Activated naive CD8-positive, alpha-beta T cell treated with anti-CD3 and anti-CD28 coated beads, Interleukin-2, amount 50 U/mL, for 24 hours (primary cell): ENCODE measurements around the gene MYRIP.
"Not testable (repeated sequence)": the region's sequence is repeated elsewhere in the genome, so short reads cannot be mapped to it uniquely, and the experiment has no call there.

Experiments
- ATAC-seq: fragments of 150-1000 bp; cut with Tn5 transposase; one replicate; pipeline ENCODE4 v1.10.0; 2021
- DNase-seq: peaks from one replicate; pipeline ENCODE4 v3.0.0; 2021
- H3K27ac Mint-ChIP-seq: one replicate; pipeline ENCODE4 v1.8.0; 2021; ENCODE audit warnings: mild to moderate bottlenecking, mixed read lengths
- H3K27me3 Mint-ChIP-seq: one replicate; pipeline ENCODE4 v1.8.0; 2021; ENCODE audit warnings: mixed read lengths
- H3K36me3 Mint-ChIP-seq: one replicate; pipeline ENCODE4 v1.8.0; 2021; ENCODE audit warnings: low read depth, mixed read lengths
- H3K4me1 Mint-ChIP-seq: one replicate; pipeline ENCODE4 v1.8.0; 2021; ENCODE audit warnings: mixed read lengths
- H3K4me3 Mint-ChIP-seq: one replicate; pipeline ENCODE4 v1.8.0; 2021; ENCODE audit warnings: mild to moderate bottlenecking, moderate library complexity, mixed read lengths
- H3K9me3 Mint-ChIP-seq: one replicate; pipeline ENCODE4 v1.8.0; 2021; ENCODE audit warnings: mixed read lengths

The MYRIP gene

GRCh38 chr3:40129510-40129909 lies 320.1 kb downstream of the MYRIP start:
- DNase-seq, result no peak
- H3K4me1 Mint-ChIP-seq, result no peaks in the 10 kb centered on the region
- H3K36me3 Mint-ChIP-seq, result peaks cover 3% of the 10 kb centered on the region
- no peaks in the 10 kb centered on the region for H3K9me3 Mint-ChIP-seq
- no peak overlapping the region for H3K4me3 Mint-ChIP-seq
- H3K27ac Mint-ChIP-seq, result no peak overlapping the region
- no peaks in the 10 kb centered on the region for H3K27me3 Mint-ChIP-seq
- ATAC-seq, result no peak

DNA sequence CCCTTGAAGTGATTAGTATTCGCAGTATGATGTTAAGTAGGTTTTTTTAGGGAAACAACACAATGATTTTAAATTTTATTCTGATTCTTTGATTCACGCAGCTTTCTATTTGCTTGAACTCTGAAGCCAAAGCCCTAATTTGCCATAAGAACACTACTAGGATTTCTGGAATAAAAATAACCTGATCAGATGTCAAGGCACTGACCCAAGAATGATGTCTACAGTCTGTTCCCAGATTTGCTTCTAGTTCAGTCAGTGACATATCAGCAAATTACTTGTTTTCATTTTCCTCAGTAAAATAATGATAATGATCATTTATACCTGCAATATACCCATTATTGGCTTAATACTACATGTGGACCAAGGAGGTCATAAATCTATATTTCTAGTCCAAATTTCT lies 320.6 kb downstream of the MYRIP start:
- Mint-ChIP-seq H3K27ac (no peak overlapping the region), H3K27me3 (no peaks in the 10 kb centered on the region), H3K9me3 (peaks cover 1% of the 10 kb centered on the region), H3K4me3 (no peak overlapping the region), H3K4me1 (no peaks in the 10 kb centered on the region), H3K36me3 (peaks cover 3% of the 10 kb centered on the region)
- DNase-seq, result no peak
- no peak for ATAC-seq

DNA sequence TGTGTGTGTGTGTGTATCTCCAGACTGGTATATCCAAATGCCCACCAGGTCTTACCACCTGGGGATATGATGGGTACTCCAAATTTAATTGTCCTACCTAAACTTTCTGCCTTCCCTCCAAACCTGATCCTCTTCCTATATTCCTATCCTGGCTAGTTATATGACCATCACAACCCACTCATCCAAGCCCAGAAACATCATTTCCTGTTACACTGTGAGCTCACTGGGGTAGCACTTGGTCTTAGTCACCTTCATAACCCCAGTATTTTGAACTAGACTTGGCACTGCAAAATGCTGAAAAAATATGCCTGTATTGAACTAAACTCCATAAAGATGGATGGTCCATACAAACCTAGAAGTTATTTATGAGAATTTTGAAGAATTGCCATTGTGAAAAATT lies 321.3 kb downstream of the MYRIP start:
- Mint-ChIP-seq H3K36me3 (peaks cover 4% of the 10 kb centered on the region), H3K9me3 (peaks cover 4% of the 10 kb centered on the region), H3K4me1 (no peaks in the 10 kb centered on the region), H3K4me3 (no peak overlapping the region), H3K27ac (no peak overlapping the region), H3K27me3 (no peaks in the 10 kb centered on the region)
- DNase-seq, result no peak
- ATAC-seq, result no peak

- H3K36me3 Mint-ChIP-seq, DNase-seq, ATAC-seq, H3K27ac Mint-ChIP-seq, H3K27me3 Mint-ChIP-seq, H3K9me3 Mint-ChIP-seq, H3K4me1 Mint-ChIP-seq, H3K4me3 Mint-ChIP-seq: not testable (repeated sequence)
Measured at GRCh38 chr3:40133886-40134575, 324.6 kb downstream of the MYRIP start.

- Mint-ChIP-seq H3K27me3 (peaks cover 4% of the 10 kb centered on the region), H3K36me3 (peaks cover 4% of the 10 kb centered on the region), H3K4me3 (no peak overlapping the region), H3K4me1 (no peaks in the 10 kb centered on the region), H3K27ac (no peak overlapping the region), H3K9me3 (peaks cover 13% of the 10 kb centered on the region)
- ATAC-seq (no peak), DNase-seq (no peak)
Measured at GRCh38 chr3:40137591-40138295, 328.3 kb downstream of the MYRIP start.

DNA sequence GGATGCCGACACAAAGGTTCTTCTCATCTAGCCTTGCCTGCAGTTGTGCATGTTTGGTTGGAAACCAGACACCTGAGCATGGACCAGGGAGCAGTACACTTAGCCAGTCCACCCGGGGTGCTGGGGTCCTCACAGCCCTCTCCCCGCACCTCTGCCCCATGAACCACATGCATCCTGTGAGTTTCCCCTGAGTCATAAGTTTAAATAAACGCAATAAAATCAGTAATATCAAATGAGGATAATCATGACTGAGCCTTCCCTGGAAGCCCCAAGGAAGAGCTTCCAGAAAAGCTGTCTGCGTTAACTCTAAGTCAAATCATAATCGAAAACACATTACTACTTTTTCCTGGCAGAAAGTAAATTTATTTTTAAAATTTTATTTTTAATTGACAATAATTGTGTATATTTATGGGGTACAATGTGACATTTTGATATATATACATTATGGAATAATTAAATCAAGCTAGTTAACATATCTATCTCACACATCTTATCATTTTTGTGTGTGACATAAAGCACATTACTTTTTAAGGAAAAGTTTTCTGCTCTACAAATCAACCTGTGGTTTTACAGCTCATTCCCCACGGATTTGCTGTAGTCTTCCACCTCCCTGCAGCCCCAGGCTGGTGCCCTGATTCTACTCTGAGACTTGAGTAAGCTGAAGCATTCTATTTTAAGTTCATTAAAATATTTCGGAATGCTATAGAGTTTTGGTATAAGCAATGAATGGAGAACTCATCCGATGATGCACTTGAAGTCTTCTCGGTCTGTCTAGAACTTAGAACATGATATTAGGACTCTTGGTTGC lies 334.1 kb downstream of the MYRIP start:
- Mint-ChIP-seq H3K27me3 (peaks cover 8% of the 10 kb centered on the region), H3K4me1 (no peaks in the 10 kb centered on the region)

GRCh38 chr3:40148827-40149226 lies 339.4 kb downstream of the MYRIP start:
- H3K4me1 Mint-ChIP-seq, result no peaks in the 10 kb centered on the region
- H3K9me3 Mint-ChIP-seq, result peaks cover 4% of the 10 kb centered on the region
- peaks cover 3% of the 10 kb centered on the region for H3K27me3 Mint-ChIP-seq
- no peak overlapping the region for H3K27ac Mint-ChIP-seq
- DNase-seq (no peak), ATAC-seq (no peak)
- no peak overlapping the region for H3K4me3 Mint-ChIP-seq
- no peaks in the 10 kb centered on the region for H3K36me3 Mint-ChIP-seq

More for the DNA sequence above, 334.1 kb downstream of the MYRIP start:
- ATAC-seq, result no peak
- H3K27ac Mint-ChIP-seq, result no peak overlapping the region
- H3K4me3 Mint-ChIP-seq, result no peak overlapping the region
- H3K36me3 Mint-ChIP-seq, result no peaks in the 10 kb centered on the region
- H3K9me3 Mint-ChIP-seq, result peaks cover 9% of the 10 kb centered on the region
- DNase-seq, result no peak

- DNase-seq (no peak), ATAC-seq (no peak)
- H3K4me3 Mint-ChIP-seq, result no peak overlapping the region
- H3K9me3 Mint-ChIP-seq, result peaks cover 4% of the 10 kb centered on the region
- no peaks in the 10 kb centered on the region for H3K36me3 Mint-ChIP-seq
- H3K4me1 Mint-ChIP-seq, result no peaks in the 10 kb centered on the region
- peaks cover 2% of the 10 kb centered on the region for H3K27me3 Mint-ChIP-seq
- no peak overlapping the region for H3K27ac Mint-ChIP-seq
Measured at GRCh38 chr3:40152482-40153133, 343.2 kb downstream of the MYRIP start.

DNA sequence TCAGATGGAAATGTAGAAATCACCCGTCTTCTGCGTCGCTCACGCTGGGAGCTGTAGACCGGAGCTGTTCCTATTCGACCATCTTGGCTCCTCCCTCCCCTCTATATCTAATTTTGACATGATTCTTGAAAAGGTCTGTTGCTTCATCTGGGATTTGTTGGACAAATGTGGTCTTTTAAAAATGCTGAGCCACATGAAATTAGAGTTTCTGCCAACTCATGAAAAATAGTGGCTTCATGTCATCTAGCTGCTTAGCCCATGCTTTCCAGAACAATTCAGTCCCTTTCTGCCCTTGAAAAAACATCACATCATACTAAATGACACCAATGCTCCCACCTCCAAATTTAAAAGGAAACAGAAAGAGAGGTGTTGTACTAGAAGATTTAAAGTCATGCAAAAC lies 351.5 kb downstream of the MYRIP start:
- DNase-seq (no peak), ATAC-seq (no peak)
- Mint-ChIP-seq H3K27ac (no peak overlapping the region), H3K36me3 (no peaks in the 10 kb centered on the region), H3K4me3 (no peak overlapping the region), H3K9me3 (peaks cover 13% of the 10 kb centered on the region), H3K27me3 (no peaks in the 10 kb centered on the region), H3K4me1 (no peaks in the 10 kb centered on the region)

GRCh38 chr3:40162616-40163015 lies 353.2 kb downstream of the MYRIP start:
- no peaks in the 10 kb centered on the region for H3K4me1 Mint-ChIP-seq
- ATAC-seq, result no peak
- peaks cover 13% of the 10 kb centered on the region for H3K9me3 Mint-ChIP-seq
- no peaks in the 10 kb centered on the region for H3K36me3 Mint-ChIP-seq
- DNase-seq, result no peak
- H3K4me3 Mint-ChIP-seq, result no peak overlapping the region
- peaks cover 3% of the 10 kb centered on the region for H3K27me3 Mint-ChIP-seq
- H3K27ac Mint-ChIP-seq, result no peak overlapping the region

GRCh38 chr3:40166997-40167396 lies 357.6 kb downstream of the MYRIP start:
- DNase-seq (no peak), ATAC-seq (no peak)
- Mint-ChIP-seq H3K36me3 (no peaks in the 10 kb centered on the region), H3K4me3 (no peak overlapping the region), H3K27me3 (peaks cover 5% of the 10 kb centered on the region), H3K4me1 (no peaks in the 10 kb centered on the region), H3K27ac (no peak overlapping the region), H3K9me3 (no peaks in the 10 kb centered on the region)

DNA sequence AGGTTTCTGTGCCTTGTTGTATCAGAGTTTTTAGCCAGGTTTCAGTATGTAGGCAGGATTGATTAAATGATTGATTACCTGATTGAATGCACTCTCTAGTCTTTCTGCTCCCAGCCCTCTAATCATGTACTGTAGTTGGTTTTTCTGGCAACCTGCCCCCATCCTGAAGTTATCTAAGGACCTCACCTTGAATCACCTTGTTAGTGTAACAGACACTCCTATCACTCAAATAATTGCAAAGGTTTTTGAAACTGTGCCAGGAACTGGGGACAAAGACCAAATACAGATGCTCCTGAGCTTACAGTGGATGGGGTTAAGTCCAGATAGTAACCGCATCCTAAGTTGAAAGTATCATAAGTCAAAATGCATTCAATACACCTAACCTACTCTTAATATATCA lies 358.5 kb downstream of the MYRIP start:
- H3K36me3 Mint-ChIP-seq, result no peaks in the 10 kb centered on the region
- H3K4me3 Mint-ChIP-seq, result no peak overlapping the region
- H3K27ac Mint-ChIP-seq, result no peak overlapping the region
- no peaks in the 10 kb centered on the region for H3K4me1 Mint-ChIP-seq
- H3K27me3 Mint-ChIP-seq, result peaks cover 5% of the 10 kb centered on the region
- DNase-seq (no peak), ATAC-seq (no peak)
- no peaks in the 10 kb centered on the region for H3K9me3 Mint-ChIP-seq

DNA sequence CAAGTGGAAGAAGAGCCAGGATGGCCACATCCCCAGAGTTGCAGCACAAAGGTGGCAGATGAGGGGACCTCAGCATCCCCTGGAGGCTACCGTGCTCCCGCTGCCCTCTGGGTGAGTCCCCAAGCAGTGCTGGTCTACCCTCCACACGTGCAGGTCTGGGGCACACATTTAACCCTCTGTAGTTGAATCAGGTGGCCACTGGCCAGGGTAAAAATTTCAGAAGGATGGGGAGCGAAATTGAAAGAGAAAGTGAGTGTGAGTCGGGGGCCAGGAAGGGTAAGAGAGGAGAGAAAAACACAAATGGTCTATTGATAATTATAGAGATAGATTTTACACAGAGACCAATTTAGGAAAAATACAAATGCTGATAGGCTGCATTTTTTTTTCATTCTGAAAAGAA lies 360.6 kb downstream of the MYRIP start:
- no peak for ATAC-seq
- DNase-seq, result no peak
- H3K36me3 Mint-ChIP-seq, result no peaks in the 10 kb centered on the region
- no peaks in the 10 kb centered on the region for H3K4me1 Mint-ChIP-seq
- H3K9me3 Mint-ChIP-seq, result no peaks in the 10 kb centered on the region
- H3K27me3 Mint-ChIP-seq, result peaks cover 5% of the 10 kb centered on the region
- H3K27ac Mint-ChIP-seq, result no peak overlapping the region
- no peak overlapping the region for H3K4me3 Mint-ChIP-seq

GRCh38 chr3:40170395-40170794 lies 361.0 kb downstream of the MYRIP start:
- H3K4me1 Mint-ChIP-seq, result no peaks in the 10 kb centered on the region
- H3K36me3 Mint-ChIP-seq, result no peaks in the 10 kb centered on the region
- no peak overlapping the region for H3K27ac Mint-ChIP-seq
- peaks cover 5% of the 10 kb centered on the region for H3K27me3 Mint-ChIP-seq
- no peak for DNase-seq
- no peaks in the 10 kb centered on the region for H3K9me3 Mint-ChIP-seq
- peak; percentile 43 for ATAC-seq
- H3K4me3 Mint-ChIP-seq, result no peak overlapping the region
